GM06990 (cell line): Measurements from ENCODE around the gene DMTF1.

Experiments
- DNase-seq: peaks from one replicate; pipeline ENCODE4 v3.0.0-alpha.2; 2011; ENCODE audit not compliant: insufficient read length; ENCODE audit errors: extremely low read depth
- H3K27me3 ChIP-seq: replicated peaks from 2 replicates; pipeline ENCODE4 v1.6.0; 2011; ENCODE audit warnings: low read length; ENCODE audit not compliant: control insufficient read depth, insufficient read depth
- H3K36me3 ChIP-seq: 2 replicates; pipeline ENCODE4 v1.5.1; 2011; ENCODE audit warnings: low read length; ENCODE audit not compliant: control insufficient read depth, insufficient read depth
- H3K4me3 ChIP-seq: replicated peaks from 2 replicates; pipeline ENCODE4 v1.5.1; 2011; ENCODE audit warnings: low read depth, mild to moderate bottlenecking, control low read depth, low read length
- CTCF ChIP-seq: IDR thresholded peaks from 2 replicates; pipeline ENCODE4 v1.5.1; 2011; ENCODE audit warnings: low read length, control low read depth, mild to moderate bottlenecking, inconsistent platforms; ENCODE audit not compliant: insufficient read depth, poor library complexity, severe bottlenecking

DMTF1 gene

GRCh38 chr7:87171282-87171934 is 19.2 kb downstream of the DMTF1 start:
- no peak for TF ChIP-seq CTCF
- peaks cover 20% of the 10 kb centered on the region for H3K36me3 ChIP-seq
- H3K4me3 ChIP-seq: no peak overlapping the region
- no peaks in the 10 kb centered on the region for H3K27me3 ChIP-seq
- no peak for DNase-seq

- Histone ChIP-seq H3K36me3 (peaks cover 12% of the 10 kb centered on the region), H3K27me3 (no peaks in the 10 kb centered on the region), H3K4me3 (no peak overlapping the region)
- no peak for TF ChIP-seq CTCF
- no peak for DNase-seq
Measured at GRCh38 chr7:87173471-87173870, 21.2 kb downstream of the DMTF1 start.

GRCh38 chr7:87178320-87178719 is 26.1 kb downstream of the DMTF1 start:
- no peak overlapping the region for H3K4me3 ChIP-seq
- DNase-seq: no peak
- TF ChIP-seq CTCF: no peak
- H3K27me3 ChIP-seq: no peaks in the 10 kb centered on the region
- H3K36me3 ChIP-seq: peaks cover 8% of the 10 kb centered on the region

GRCh38 chr7:87179180-87179579 is 26.9 kb downstream of the DMTF1 start:
- H3K36me3 ChIP-seq: peaks cover 7% of the 10 kb centered on the region
- no peak for TF ChIP-seq CTCF
- no peaks in the 10 kb centered on the region for H3K27me3 ChIP-seq
- DNase-seq: no peak
- no peak overlapping the region for H3K4me3 ChIP-seq

GRCh38 chr7:87187120-87187519 is 34.9 kb downstream of the DMTF1 start:
- peaks cover 14% of the 10 kb centered on the region for H3K36me3 ChIP-seq
- TF ChIP-seq CTCF: no peak
- H3K4me3 ChIP-seq: no peak overlapping the region

GRCh38 chr7:87188930-87189329 is 36.7 kb downstream of the DMTF1 start:
- no peak for TF ChIP-seq CTCF
- H3K4me3 ChIP-seq: no peak overlapping the region
- DNase-seq: no peak
- peaks cover 9% of the 10 kb centered on the region for H3K36me3 ChIP-seq
- no peaks in the 10 kb centered on the region for H3K27me3 ChIP-seq

More at GRCh38 chr7:87187120-87187519, 34.9 kb downstream of the DMTF1 start:
- DNase-seq: no peak
- H3K27me3 ChIP-seq: no peaks in the 10 kb centered on the region
